Raji (cell line): ENCODE measurements around the gene GALNT10.
A peak's percentile ranks its signal among the peaks of the same experiment; 100 is the strongest.

Experiments
- POLR2A ChIP-seq: IDR thresholded peaks from 2 replicates; pipeline ENCODE4 v1.6.1; 2011; ENCODE audit warnings: low read depth, low read length, control low read depth; ENCODE audit not compliant: insufficient read depth

GALNT10 gene, protein sequence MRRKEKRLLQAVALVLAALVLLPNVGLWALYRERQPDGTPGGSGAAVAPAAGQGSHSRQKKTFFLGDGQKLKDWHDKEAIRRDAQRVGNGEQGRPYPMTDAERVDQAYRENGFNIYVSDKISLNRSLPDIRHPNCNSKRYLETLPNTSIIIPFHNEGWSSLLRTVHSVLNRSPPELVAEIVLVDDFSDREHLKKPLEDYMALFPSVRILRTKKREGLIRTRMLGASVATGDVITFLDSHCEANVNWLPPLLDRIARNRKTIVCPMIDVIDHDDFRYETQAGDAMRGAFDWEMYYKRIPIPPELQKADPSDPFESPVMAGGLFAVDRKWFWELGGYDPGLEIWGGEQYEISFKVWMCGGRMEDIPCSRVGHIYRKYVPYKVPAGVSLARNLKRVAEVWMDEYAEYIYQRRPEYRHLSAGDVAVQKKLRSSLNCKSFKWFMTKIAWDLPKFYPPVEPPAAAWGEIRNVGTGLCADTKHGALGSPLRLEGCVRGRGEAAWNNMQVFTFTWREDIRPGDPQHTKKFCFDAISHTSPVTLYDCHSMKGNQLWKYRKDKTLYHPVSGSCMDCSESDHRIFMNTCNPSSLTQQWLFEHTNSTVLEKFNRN

DNA sequence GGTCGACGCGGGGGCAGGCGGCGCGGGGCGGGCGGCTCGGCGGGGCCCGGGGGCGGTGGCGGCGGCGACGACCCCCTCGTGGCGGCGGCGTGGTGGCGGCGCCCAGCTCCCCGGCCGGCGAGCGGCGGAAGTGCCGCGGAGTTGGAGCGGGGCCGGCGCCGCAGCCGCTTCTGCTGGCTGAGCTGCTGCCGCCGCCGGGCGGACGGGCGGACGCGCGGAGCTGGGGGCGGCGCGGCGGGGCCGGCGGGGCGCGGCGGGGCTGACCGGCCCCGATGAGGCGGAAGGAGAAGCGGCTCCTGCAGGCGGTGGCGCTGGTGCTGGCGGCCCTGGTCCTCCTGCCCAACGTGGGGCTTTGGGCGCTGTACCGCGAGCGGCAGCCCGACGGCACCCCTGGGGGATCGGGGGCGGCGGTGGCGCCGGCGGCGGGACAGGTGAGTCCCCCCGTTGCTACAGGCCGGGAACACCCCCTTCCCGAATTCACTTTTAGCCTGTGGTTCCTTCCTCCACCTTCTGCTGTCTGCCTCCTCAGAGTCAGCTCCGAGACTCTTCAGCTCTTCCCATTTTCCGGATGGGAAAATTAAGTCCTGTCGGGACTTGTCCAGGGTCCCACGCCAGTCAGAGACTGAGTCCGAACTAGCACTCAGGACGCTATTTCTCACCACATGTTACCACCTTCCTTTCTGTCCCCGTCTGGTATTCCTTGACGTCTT, at the start of gene GALNT10:
Gene GALNT10, plus strand, starts transcription at position 139 of the 710 bp plus-strand sequence. Its CDS starts 134 bp downstream, at position 273.
- peak; percentile 42; the same call in 1 of the 2 replicates for TF ChIP-seq POLR2A

DNA sequence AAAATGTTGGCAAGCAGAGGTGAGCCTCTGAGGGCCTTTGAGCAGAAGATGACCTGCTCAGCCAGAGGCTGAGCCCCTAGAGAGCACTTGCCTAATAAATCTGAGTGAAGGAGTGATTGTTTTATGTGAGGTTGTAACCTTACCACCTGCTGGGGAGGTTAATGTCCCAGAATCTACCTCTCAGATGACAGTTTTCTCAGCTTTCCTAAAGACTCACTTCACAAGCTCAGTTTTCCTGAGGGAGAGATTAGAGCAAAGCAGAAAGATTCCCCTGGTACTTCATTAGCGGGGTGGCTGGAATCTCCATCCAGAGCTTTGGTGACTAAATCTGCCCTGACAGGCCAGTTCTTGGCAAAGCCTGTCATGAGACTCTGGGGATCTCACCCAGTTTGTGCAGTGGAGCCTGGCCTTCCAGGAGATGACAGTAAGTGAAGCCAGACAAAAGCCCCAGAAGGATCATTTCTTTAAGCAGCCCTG, 48.8 kb upstream of the GALNT10 start:
- no peak for TF ChIP-seq POLR2A

DNA sequence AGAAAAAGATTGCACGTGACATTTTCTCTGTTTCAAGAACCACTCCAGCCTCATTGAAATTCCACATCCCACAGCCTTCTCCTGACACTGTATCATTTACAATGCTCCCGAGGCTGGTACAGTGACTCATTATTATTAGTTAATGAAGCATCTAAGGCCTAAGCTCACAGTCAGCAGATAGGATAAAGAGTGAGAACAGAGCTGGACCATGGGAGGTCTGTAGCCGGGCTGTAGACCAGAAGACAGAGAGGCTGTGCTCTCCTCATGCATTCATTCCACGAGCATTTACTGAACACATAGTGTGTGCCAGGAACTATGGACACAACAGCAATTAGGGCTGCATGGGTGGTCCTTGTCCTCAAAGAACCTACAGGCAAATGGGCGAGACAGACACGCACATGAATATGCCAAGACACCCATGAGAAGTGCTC, 47.3 kb upstream of the GALNT10 start:
- TF ChIP-seq POLR2A, result no peak

DNA sequence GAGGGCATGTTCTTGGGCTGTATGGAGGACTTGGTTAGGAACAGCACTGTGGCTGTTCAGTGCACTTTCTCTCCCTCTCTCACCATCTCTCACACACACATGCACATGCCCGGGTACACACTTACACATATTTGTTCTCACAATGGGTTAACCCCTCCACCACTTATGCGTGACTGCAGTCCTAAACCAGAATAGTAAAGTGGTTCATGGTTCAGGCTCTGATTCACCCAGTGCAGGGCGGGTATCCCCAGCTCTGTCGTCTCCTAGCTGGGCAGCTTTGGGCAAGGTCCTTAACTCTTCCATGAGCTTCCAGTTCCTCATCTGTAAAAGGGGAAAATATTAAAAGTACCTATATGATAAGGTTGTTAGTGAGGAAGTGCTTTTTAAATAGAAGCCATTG, 45.3 kb upstream of the GALNT10 start:
- TF ChIP-seq POLR2A, result no peak

DNA sequence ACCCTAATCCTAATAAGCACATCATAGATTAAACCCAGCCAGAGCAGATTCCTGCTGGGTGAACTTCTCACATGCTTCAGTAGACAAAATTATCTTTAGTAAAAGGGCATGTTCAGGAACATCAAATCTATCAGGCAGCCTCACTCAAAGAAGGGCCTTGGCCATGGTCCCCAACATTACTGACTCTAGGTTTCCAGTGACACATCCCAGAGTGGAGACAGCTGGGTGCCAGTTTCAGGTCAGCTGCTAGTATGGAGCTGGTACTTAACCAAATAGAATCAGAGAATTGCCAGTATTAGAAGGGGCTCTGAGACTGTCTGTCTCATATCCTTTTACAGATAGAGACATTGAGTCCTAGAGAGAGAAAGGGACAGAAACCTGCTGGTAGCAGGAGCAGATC, 44.1 kb upstream of the GALNT10 start:
- TF ChIP-seq POLR2A, result no peak

DNA sequence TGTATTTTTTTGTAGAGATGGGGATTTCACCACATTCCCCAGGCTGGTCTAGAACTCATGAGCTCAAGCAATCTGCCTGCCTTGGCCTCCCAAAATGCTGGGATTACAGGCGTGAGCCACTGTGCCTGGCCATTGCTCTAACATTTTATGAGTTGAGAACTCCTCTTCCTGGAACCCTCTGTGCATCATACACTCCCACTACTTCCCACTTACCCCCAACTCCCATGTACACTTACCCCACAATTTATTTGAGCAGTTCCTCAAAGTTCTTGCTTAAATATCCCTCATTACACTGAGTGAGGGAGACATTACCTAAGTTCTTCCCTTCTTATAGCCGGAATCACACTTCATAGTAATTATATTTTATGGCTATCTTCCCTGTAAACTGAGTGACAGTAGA, 42.9 kb upstream of the GALNT10 start:
- no peak for TF ChIP-seq POLR2A

DNA sequence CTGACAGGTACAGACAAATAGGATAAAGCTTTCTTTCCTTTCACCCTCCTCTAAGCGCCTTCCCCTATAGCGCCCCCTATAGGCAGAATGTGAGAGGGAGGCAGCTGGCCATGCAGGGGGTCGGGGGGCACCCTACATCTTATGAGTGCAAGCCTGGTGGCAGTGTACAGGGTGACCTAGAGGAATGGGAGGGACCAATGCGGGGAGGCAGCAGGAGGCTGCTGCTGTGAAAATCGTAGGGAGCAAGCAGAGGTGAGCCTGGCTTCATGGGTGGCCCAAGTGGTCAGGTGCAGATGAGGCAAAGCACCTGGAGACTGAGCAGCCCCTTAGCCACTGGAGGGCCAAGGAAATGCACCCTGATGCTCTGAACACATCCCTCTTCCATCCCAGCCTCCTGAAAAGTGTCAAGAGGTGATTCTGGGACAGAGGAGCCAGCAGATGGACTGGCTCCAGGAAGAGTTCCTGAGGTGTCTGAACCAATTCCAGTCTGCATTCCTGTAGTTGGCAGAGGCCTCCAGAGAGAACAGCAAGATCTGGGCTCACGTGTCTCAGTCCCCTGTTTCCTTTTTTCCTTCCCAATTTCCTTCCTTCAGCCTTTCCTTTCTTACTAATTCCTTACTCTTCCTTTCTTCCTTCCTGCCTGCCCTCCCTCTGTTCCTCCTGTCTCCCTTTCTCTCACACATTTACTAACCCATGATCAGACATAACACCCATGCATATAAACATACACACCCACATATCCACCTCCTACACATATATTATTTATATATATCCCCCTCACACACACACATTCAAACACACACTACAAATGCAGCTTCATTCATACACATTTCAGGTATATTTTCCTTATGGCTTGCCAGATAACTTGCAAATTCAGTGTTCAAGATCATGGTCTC, 32.8 kb upstream of the GALNT10 start:
- no peak for TF ChIP-seq POLR2A

DNA sequence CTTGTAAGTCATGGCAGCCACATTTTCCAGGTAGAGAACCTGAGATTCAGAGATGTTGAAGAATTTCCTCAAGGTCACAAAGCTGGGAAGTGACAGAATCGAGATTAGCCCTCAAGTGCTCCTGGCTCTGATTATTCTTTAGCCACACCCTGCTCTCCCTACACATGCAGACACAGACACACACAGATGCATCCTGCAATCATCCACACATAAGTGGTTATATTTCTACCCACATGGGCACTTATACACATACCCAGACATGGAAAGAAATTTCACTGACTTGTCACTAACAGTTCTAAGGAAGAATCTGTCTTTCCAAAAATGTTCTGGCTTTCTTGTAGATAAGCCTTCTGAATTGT, 32.2 kb upstream of the GALNT10 start:
- TF ChIP-seq POLR2A, result no peak

DNA sequence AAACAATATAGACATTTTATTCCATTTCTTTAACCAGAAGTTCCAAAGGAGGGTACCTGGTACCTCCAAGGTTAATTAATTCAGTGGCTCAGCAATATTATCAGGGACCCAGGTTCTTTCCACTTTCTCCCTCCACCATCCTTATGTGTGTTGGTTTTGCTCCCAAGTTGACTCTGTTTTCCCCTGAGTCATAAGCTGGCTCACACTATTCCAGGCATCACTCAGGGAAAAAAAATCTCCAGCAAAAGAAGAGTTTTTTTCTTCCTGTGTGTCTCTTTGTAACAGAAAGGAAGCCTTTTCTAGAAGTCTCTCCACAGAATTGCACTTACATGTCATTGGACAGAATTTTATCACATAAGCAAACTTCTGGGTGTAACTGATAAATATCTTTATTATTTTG, 31.2 kb upstream of the GALNT10 start:
- TF ChIP-seq POLR2A, result no peak

DNA sequence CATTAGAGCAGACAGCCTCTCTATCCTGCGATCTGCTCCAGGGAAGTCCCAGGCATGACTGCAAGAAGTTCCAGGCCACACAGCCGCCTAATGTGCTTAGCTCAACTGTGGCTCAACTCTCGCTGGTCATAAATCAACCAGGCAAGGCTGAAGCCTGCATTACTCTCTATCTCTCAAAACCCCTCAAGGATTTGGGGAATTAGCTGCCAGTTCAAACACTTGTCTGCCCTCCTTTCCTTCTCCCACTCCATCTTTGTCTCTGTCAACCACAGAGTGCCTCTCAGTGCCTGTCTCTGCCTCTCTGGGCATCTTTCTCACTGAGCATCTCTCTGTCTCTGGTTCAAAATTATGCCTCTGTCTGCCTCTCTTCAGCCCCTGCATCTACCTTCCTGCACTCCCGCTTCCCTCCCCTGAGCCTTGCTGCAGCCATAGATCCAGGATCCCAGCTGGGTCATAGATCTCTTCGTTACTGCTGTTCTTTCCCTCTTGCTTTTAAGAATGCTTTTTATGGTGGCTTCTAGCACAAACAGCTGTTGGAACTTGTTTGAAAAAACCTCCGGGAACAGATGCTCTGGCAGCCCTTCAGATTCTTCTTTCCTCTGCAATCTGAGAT, 27.9 kb upstream of the GALNT10 start:
- no peak for TF ChIP-seq POLR2A

DNA sequence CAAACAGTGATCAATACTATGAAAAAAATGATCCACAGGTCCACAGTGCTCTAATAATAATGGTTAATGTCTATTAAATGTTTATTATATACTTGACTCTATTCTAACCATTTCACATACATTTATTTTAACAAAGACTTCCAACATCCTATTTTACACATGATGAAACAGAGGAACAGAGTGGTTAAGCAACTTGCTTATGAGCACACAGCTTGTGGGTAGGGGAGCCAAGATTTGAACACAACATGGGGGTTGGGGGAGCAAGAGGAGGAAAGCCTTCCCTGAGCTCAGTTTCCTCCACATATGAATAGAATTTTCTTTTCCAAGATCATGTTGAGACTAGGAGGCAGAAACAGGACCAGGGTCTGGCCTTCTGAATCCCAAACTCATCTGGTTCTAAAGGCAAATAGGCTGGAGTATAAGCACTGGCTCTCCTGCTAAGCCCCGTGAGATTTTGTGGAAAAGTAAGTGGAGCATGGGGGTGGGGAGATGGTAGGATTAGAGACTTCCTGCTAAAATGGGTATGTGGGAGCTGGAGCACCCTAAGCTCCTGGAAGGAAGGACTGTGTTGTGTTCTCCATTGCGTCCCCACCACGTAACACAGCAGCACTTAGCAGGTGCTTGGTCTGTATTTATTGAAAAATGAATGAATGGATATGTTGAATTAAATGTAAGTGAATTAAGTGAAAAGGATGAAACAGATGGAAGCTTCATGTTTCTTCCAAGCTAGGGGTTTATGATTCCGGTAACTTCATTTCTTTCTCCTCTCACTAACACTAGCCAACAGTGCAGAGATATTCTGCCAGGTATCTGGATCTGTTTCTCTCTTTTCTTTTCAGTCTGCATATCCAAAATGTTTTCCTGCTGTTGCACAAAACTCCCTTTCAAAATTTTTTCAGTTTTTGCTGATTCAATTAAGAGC, 26.9 kb upstream of the GALNT10 start:
- TF ChIP-seq POLR2A, result no peak

DNA sequence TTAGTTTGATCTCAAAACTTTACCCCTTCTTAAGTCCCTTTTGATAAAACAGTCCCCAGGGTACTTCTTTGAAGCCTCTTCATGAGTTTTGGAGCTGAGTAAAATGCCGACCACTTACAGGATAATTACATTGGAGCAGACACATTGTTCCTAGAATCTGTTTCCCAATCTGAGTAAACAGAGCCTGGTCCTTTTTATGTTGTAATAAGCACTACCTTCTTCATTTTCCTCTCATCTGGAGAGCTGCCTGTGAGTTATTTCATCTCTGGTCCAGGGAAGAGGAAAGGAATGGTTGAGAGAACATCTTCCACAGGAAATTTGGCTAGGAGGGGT, 26.3 kb upstream of the GALNT10 start:
- TF ChIP-seq POLR2A, result no peak

DNA sequence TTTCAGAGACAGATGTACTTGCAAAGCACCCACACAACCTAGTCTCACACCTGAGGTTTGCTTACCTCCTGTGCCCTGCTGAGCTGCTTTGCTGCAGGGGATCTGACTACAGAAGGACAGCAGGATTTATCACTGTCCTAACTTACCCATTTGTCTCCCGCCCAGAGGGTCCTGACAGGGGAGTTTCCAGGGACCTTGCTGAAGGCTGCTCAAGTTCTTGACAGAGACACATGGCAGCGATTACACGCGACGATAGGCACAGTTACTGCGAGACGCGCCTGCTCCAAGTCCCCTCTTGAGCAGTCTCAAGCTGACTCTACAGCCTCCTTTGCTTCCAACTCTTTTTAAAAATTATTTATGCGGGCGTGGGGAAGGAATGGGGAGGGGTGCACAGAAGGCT, 24.6 kb upstream of the GALNT10 start:
- no peak for TF ChIP-seq POLR2A

DNA sequence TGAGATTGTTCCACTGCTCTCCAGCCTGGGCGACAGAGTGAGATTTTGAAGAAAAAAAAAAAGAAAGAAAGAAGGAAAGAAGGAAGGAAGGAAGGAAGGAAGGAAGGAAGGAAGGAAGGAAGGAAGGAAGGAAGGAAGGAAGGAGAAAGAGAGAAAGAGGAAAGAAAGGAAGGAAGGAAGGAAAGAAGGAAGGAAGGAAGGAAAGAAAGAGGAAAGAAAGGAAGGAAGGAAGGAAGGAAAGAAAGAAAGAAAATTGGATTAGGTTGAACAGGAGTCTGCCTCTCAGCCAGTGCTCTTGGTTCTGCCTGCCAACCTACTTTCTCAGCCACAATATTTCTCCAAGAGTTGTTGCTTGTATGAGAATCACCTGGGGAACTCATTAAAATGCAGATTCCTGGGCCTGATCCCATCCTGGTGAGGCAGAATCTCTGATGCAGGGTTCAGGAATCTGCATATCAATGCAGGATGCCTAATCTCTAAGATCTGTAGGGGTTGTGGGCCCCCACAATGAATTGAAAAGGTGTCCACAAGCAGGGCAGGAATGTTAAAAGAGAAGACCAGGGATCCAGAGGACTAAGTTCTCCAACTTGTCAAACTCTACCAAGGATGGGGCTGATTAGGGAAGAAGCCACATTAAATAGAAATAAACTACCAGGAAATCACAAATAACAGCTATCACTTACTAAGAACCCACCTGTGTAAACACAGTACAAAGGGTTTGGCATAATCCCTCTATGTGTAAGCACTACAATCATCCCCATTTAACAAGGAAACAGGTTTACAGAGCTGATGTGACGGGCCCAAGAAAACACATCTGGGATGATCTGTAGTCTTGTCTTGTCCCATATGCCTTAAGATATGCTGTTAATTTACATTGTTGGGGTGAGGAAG, 23.4 kb upstream of the GALNT10 start:
- no peak for TF ChIP-seq POLR2A
